MM.1S (cell line): ENCODE results near the gene FBN3.

Experiments
- EZH2 ChIP-seq: fragments of 300-600 bp; sonication (generic); optimal IDR thresholded peaks from 2 replicates; pipeline ENCODE3; 2017; ENCODE audit warnings: low read depth, mild to moderate bottlenecking, antibody characterized with exemption, low read length, mixed read lengths
- EZH2phosphoT487 ChIP-seq: fragments of 300-600 bp; sonication (generic); IDR thresholded peaks from 2 replicates; pipeline ENCODE4 v1.6.1; 2018; ENCODE audit warnings: antibody characterized with exemption, low read length
- TF ChIP-seq, protein P1 (sequence below): fragments of 300-600 bp; sonication (generic); IDR thresholded peaks from 2 replicates; pipeline ENCODE4 v1.5.1; 2016; ENCODE audit warnings: antibody characterized with exemption, low read length, mixed read lengths

DNA sequence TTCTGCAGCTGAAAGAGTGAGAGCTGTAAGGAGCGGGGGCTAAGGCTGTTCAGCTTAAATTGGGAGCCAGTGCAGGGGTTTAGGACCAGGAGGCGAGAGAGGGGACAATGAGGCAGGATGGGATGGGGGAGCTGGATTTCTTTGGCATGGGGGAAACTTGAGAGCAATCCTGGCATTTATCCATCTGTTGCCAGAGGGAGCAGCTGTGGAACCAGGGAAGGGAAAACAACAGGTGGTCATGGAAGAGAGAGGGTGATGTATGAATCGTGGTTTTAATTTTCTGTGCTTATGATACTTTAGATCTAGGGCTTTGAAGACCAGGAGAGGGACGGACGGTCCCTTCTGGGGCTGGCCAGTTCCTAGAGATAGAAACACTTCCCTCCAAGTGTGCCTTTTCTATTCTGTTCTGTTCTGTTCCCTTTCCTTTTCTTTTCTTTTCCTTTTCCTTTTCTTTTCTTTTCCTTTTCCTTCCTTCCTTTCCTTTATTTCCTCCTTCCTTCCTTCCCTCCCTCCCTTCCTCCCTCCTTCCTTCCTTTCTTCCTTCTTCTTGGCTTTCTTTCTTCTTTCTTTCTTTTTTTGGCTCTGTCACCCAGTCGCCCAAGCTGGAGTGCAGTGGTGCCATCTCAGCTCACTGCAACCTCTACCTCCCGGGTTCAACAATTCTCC, 112.8 kb downstream of the FBN3 start:
- TF ChIP-seq, protein P1, sequence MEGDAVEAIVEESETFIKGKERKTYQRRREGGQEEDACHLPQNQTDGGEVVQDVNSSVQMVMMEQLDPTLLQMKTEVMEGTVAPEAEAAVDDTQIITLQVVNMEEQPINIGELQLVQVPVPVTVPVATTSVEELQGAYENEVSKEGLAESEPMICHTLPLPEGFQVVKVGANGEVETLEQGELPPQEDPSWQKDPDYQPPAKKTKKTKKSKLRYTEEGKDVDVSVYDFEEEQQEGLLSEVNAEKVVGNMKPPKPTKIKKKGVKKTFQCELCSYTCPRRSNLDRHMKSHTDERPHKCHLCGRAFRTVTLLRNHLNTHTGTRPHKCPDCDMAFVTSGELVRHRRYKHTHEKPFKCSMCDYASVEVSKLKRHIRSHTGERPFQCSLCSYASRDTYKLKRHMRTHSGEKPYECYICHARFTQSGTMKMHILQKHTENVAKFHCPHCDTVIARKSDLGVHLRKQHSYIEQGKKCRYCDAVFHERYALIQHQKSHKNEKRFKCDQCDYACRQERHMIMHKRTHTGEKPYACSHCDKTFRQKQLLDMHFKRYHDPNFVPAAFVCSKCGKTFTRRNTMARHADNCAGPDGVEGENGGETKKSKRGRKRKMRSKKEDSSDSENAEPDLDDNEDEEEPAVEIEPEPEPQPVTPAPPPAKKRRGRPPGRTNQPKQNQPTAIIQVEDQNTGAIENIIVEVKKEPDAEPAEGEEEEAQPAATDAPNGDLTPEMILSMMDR, result no peak
- no peak for TF ChIP-seq EZH2phosphoT487
- no peak for TF ChIP-seq EZH2
